HG02763 (cell line): ENCODE data around the gene PSD4.

ENCODE experiments used
- ATAC-seq: cut with Tn5 transposase; IDR thresholded peaks from one replicate; pipeline ENCODE4 v1.9.1; 2021; ENCODE audit warnings: mild to moderate bottlenecking, moderate library complexity; ENCODE audit not compliant: unreplicated experiment

The PSD4 gene

GRCh38 chr2:113141451-113141850 is 32.3 kb upstream of the PSD4 start:
- no peak for ATAC-seq

- ATAC-seq = no peak
Measured at GRCh38 chr2:113142290-113142689, 31.5 kb upstream of the PSD4 start.

- ATAC-seq = no peak
Measured at GRCh38 chr2:113144259-113144658, 29.5 kb upstream of the PSD4 start.

GRCh38 chr2:113148606-113149552 is 24.9 kb upstream of the PSD4 start:
- no peak for ATAC-seq

GRCh38 chr2:113149553-113150257 is 24.1 kb upstream of the PSD4 start:
- no peak for ATAC-seq

- ATAC-seq = no peak
Measured at GRCh38 chr2:113150258-113150601, 23.5 kb upstream of the PSD4 start.

GRCh38 chr2:113155331-113155730 is 18.4 kb upstream of the PSD4 start:
- ATAC-seq = no peak

GRCh38 chr2:113156278-113157117 is 17.3 kb upstream of the PSD4 start:
- no peak for ATAC-seq

- no peak for ATAC-seq
Measured at GRCh38 chr2:113157118-113157896, 16.5 kb upstream of the PSD4 start.

GRCh38 chr2:113157897-113158753 is 15.6 kb upstream of the PSD4 start:
- no peak for ATAC-seq

GRCh38 chr2:113158884-113159553 is 14.8 kb upstream of the PSD4 start:
- ATAC-seq = no peak

- ATAC-seq = no peak
Measured at GRCh38 chr2:113160248-113160647, 13.5 kb upstream of the PSD4 start.

GRCh38 chr2:113160962-113161361 is 12.8 kb upstream of the PSD4 start:
- no peak for ATAC-seq

- ATAC-seq = no peak
Measured at GRCh38 chr2:113162173-113162572, 11.6 kb upstream of the PSD4 start.

GRCh38 chr2:113162869-113163268 is 10.9 kb upstream of the PSD4 start:
- no peak for ATAC-seq

GRCh38 chr2:113164215-113164929 is 9.4 kb upstream of the PSD4 start:
- no peak for ATAC-seq

GRCh38 chr2:113164930-113165585 is 8.7 kb upstream of the PSD4 start:
- ATAC-seq = no peak

GRCh38 chr2:113166187-113166645 is 7.6 kb upstream of the PSD4 start:
- no peak for ATAC-seq
